HG03521 (cell line): ENCODE measurements around the gene SBNO2.

Source experiments
- ATAC-seq: cut with Tn5 transposase; IDR thresholded peaks from one replicate; pipeline ENCODE4 v1.9.1; 2021; ENCODE audit warnings: mild to moderate bottlenecking, moderate library complexity; ENCODE audit not compliant: unreplicated experiment

The SBNO2 gene

DNA sequence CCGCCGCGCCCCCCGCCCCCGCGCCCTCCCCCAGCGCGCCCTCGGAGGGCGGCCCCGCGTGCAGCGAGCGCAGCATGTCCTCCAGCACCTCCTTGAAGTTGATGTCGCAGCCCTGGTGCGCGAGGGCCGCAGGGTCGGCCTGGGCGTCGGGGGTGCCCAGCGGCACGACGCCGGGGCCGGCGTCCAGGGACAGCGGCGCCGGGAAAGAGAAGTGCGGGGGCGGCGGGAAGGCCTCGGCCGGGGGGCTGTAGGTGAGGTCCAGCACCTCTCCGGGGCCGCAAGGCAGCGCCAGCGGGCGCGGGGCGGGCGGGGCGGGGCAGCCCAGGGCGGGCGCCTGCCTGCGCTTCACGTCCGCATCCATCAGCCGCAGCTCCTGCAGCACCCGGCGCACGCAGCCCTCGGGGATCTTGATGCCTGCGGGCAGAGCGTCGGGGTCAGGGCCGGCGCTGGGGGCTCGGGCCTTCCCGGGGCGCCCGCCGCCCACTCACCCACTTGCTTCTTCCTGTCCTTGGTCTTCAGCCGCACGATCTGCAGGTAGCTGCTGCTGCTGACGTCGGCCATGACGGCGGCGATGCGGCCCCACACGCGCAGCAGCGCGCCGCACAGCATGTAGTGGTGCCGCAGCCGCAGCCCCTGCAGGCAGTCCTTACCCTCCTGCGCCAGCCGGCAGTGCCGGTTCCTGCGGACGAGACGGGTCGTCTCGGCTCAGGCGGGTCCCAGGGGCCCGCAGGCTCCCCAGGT lies 65.6 kb downstream of the SBNO2 start:
- no peak for ATAC-seq

DNA sequence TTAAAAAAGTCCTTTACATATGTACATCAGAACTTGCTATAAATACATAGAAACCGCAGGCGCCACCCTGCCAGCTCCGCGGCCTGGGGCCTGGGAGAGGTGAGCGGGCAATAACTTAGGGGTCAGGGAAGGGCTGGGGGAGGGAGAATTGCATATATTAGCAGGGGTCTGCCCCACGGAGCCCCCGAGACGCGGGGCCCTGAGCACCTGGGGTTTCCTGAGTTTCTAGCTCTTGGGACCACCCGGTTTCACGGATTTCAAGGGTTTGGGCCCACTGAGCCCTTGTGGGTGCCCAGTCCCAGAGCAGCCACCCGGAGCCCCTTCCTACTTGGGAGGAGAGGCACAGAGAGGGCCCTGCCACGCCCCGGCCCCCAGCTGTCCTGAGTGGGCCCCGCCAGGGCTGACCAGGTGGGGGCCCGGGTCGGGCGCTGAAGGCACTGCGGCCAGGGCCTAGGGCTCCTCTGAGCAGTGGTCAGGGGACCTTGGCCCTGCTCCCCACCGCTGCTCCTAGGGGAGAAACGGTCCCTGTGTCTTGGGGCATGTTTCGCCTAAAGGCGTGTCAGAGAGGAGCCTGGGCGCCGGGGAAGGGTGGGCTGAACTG lies 66.3 kb downstream of the SBNO2 start:
- ATAC-seq, result no peak

DNA sequence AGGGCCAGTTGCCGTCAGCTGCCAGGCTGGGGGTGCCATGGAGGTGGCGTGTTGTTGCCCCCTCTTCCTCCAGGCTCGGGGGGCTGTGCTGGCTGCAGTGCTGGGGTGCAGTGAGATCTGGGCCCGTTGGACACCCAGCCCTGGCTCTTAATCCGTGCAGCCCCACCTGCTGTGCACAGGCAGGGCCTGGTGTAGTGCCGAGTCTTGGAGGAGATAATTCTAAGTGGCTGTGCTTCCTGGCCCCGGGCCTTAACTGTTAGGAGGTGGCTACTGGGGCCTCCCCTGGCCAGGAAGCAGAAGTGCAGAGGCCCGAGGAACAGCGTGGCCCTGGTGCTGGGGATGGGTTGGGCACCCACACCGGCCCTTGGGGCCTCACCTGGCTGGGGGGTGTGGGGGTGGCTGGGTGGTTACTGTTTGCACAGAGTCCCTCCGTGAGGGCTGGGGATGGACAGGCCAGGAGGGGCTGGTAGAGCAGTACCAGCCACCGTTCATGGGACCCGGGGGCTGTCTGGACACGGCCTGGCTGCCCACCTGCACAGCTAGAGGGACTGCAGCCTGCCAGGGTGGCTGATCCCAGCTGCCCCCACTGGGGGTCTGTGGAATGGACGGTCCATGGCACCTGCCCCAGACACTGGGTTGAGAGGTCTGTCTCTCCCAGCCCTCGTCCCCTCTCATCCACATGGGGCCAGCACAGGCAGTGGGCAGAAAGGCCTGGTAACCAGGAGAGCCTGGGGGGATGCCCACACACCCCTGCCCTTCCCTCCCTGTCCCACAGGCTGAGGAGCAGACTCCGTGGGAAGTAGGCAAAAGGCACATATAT lies 67.0 kb downstream of the SBNO2 start:
- no peak for ATAC-seq

DNA sequence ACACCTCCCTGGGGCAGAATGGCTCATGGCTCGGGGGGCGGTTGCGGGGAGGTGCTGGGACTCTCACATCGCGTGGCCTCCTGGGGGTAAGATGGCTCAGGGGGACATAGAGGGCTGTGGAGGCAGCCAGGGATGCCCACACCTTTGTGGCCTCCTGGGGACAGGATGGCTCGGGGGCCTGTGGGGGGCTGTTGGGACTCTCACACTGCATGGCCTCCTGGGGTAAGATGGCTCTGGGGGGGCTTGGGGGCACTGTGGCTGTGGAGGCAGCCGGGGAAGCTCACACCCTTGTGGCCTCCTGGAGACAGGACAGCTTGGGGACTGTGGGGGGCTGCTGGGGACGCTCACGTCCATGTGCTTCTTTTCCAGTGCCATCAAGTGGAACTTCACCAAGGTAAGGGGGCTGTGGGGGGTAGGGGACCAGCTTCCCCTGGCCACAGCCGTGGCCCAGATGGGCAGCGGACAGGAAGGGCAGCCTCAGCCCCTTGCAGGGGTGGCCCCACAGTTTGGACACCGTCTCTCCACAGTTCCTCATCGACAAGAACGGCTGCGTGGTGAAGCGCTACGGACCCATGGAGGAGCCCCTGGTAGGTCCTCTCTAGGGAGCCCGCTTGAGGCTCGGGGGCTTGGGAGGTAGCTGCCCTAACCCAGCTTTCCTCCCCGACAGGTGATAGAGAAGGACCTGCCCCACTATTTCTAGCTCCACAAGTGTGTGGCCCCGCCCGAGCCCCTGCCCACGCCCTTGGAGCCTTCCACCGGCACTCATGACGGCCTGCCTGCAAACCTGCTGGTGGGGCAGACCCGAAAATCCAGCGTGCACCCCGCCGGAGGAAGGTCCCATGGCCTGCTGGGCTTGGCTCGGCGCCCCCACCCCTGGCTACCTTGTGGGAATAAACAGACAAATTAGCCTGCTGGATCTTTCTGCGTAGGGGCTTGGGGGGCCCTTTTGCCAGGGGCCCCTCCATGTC lies 67.9 kb downstream of the SBNO2 start:
- ATAC-seq, result no peak

DNA sequence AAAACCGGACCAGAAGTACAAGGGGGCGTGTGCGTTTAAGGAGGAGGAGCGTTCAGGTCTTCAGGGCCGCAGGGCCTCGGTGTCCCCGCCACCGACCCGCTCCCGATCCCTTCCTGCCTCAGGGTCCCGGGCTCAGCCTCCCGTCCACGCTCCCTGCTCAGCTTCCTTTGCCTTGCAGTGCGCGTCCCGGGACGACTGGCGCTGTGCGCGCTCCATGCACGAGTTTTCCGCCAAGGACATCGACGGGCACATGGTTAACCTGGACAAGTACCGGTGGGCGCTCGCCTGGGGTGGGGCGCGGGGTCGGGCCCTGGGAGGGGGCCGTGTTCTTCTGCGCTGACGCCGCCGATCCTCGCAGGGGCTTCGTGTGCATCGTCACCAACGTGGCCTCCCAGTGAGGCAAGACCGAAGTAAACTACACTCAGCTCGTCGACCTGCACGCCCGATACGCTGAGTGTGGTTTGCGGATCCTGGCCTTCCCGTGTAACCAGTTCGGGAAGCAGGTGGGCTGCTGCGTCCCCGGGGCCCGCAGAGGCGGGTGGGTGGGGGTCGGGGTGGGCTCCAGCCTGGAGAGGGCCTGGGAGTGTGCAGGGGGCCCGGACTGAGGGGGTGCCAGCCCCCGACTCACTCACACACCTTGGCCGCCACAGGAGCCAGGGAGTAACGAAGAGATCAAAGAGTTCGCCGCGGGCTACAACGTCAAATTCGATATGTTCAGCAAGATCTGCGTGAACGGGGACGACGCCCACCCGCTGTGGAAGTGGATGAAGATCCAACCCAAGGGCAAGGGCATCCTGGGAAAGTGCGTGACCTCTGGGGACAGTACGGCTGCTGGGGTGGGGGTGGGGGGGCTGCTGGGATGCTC lies 68.8 kb downstream of the SBNO2 start:
- no peak for ATAC-seq

DNA sequence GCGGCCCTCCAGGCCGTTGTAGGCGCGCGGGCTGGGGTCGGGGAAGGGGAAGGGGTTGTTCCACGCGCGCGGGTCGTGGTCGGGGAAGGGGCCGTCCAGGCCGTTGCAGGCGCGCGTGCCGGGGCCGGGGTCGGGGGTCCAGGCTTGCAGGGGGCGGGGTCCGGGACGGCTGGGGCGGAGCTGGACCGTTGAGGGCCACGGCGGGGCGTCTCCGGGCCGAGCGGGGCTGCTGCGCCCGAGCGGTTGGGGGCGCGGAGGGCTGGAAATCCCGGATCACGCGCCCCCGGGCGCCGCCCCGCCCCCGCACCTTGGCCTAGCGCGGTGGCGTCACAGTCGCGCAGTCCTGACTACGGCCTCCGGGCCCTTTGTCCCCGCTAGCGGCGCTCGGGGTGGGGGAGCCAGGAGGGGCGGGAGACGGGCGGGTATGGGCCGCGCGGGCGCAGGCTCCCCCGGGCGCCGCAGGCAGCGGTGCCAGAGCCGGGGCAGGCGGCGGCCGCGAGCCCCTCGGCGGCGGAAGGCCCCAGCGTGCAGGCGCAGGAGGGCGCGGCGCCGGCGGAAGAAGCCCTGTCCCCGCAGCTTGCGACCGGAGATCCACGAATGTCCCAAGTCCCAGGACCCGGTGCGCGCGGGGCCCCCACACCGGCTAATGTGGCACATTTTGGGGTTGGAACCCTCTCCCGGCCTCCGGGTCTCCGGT lies 69.6 kb downstream of the SBNO2 start:
- peak; percentile 37 for ATAC-seq

DNA sequence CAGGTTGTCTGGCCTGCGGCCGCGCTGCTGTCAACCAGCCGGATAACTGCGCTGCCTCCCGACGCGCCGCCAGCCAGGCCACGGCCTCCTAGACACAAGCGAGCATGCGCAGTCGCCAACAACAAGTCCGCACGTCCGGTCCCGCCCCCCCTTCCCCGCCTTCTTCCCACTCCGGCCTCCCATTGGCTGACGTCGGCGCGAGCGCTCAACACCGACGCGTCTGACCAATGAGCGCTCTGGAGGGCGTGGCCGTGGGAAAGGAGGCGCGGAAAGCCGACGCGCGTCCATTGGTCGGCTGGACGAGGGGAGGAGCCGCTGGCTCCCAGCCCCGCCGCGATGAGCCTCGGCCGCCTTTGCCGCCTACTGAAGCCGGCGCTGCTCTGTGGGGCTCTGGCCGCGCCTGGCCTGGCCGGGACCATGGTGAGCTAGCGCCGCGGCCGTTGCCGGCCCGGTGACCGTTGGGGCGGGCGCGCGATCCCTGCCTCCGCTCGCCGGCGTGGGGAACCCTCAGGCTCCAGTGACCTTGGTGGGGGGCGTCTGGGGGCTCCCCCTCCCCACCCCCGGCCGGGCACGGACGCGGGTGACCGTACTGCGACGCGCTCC lies 70.3 kb downstream of the SBNO2 start, which contains the start of gene GPX4:
GPX4 (plus strand) TSS at position 287 of the 603 bp plus-strand sequence; CDS start at position 337, 50 bp downstream.
- peak; percentile 68 for ATAC-seq

DNA sequence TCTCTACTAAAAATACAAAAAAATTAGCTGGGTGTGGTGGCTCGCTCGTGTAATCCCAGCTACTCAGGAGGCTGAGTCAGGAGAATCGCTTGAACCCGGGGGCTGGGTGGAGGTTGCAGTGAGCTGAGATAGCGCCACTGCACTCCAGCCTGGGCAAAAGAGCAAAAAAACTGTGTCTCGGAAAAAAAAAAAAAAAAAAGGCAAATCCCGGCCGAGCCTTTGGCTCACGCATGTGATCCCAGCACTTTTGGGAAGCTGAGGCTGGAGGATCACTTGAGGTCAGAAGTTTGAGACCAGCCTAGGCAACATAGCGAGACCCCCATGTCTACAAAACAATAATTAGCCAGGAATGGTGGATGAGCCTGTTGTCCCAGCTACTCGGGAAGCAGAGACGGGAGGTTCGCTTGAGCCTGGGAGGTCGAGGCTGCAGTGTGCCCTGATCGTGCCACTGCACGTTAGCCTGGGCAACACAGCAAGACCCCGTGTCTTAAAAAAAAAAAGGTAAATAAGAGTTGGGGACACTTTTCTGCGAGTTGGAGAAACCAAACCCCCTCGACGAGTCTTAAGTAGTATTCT lies 70.8 kb downstream of the SBNO2 start:
- ATAC-seq, result peak; percentile 2

DNA sequence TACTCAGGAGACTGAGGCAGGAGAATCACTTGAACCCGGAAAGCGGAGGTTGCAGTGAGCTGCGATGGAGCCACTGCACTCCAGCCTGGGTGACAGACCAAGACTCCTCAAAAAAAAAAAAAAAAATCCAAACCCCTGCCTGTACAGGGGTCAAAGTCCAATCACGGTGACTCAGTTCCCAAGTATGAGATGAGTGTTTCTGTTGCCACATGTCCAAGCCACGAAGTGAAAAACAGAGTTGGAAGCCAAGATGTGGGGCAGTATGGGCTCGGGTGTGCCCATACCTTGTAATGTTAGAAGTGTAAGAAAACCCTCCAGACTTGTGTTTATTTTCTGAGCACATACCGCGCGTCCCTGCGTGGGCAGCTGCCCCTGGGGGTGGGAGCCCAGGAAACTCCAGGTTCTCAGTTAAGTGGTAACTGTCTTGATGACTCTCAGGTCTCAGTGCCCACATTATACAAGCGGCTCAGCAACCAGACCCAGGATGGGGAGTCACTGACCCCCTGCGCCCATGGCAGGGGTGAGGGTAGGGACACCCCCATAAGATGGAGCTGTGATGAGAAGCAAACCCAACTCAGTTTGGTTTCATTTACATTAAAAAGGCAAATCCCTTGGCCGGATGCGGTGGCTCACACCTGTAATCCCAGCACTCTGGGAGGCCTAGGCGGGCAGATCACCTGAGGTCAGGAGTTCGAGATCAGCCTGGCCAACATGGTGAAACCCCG lies 71.5 kb downstream of the SBNO2 start:
- no peak for ATAC-seq

DNA sequence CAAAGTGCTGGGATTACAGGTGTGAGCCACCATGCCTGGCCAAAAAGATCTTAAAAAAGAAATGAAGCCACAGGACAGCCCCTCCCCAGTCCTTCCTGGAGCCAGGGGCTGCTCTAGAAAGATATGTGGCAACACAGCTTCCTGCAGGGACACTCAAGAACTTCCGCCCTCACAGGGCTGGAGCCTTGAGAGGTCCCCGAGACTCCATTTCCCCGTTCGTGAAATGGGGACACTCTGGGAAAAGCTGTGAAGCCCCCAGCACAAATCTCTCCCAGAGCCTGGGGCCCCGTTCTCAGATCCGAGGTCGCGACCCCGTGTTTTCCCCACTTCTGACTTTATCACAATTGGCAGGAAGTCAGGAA lies 72.8 kb downstream of the SBNO2 start:
- ATAC-seq, result no peak

DNA sequence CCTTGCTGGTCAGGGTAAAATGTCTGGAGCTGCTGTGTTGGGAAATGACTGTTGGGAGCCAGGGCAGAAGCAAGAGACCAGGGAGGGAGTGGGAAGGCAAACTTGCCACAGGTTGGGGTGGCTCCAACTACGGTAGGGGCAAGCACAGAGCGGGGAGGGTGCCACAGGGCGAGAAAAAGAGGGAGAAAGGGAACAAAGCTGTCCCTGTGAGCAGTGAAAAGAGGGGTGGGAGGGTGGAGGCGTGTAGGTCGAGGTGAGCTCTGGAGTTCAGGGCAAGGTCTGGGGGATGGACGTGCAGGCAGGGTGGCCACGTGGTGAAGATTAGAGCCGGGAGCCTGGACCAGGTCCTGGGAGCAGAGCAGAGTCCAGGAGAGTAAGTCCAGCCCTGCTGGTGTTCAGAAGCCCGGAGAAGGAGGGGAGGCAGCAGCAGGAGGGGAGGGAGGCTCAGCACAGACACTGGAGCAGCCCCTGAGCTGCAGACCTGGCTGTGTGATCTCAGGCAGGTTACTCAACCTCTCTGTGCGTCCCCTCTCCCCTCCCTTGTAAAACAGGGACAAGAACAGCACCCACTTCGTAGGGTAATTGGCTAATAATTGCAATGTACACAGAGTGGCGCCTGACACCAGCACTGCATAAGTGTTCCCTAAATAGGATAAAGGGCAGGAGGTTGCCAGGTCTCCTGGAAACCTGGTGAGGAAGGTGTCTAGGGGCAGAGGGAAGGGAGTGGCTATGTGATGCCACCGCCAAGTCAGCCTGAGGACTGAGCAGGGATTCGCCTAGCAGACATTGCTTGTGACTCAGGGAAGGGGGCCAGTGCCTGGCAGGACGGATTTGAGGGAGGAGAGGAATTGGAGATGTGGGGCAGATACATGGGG lies 75.7 kb downstream of the SBNO2 start:
- ATAC-seq, result no peak

DNA sequence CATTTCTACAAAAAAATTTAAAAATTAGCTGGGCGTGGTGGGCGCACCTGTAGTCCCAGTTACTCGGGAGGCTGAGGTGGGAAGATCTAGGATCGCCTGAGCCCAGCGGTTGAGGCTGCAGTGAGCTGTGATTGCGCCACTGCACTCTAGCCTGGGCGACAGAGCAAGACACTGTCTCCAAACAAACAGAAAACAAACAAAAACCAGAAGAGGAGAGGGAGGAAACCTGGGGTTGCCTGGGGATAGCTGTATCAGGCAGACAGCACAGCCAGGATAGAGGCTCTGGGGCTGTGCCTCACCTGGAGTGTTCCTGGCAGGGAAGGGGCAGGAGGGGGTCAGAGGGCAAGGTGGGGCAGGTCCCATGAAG lies 76.3 kb downstream of the SBNO2 start:
- ATAC-seq, result no peak

DNA sequence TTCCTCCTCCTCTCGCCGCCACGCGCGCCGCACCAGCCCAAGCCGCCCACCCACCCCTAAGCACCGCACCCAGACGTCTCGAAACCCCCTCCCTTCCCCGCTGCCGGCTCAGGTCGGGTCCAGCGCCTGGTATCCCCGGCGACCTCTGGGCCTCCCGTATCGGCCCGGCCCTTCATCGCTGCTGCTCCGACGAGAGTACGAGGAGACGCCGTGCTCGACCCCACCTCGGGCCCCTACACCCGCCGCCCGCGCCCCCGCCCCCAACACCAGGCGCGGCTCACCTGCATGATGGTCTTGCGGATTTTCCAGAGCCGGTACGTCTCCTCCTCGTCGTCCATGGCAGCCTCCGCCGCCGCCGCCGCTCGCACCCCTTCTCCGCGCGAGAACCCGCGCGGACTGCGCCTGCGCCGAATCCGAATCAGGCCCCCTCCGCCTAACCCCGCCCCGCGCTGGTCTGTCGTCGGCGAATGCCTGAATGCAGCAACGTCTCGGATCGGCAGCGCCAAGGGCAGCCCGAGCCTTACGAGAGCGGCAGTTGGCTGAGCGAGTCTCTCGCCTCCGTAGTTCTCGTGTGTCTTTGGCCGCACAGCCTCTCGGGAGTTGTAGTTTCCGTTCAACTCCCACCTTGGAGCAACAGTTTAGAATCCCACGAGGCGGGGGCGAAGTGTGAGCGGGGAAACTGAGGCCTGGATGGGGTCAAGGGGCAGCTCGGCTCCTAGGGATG lies 78.9 kb downstream of the SBNO2 start, which contains the start of gene POLR2E:
POLR2E (minus strand) TSS at position 398 of the 724 bp plus-strand sequence; CDS start at position 338, 60 bp downstream.
- peak; percentile 89 for ATAC-seq

DNA sequence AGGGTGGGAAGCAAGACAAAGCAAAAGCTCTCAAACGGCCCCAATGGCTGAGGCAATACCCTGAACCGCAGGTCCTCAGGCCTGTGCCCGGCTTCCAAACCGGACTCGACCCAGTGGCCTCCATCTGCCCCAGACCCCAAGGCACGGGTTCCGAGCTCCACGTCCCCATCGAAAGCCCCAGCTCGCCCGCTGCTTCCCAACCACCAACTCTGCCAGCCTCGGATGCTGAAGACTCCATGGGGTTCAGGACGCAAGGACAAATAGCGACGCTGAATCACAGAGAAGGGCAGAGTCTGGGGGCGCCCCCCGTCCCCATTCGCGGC lies 79.5 kb downstream of the SBNO2 start:
- ATAC-seq, result no peak

DNA sequence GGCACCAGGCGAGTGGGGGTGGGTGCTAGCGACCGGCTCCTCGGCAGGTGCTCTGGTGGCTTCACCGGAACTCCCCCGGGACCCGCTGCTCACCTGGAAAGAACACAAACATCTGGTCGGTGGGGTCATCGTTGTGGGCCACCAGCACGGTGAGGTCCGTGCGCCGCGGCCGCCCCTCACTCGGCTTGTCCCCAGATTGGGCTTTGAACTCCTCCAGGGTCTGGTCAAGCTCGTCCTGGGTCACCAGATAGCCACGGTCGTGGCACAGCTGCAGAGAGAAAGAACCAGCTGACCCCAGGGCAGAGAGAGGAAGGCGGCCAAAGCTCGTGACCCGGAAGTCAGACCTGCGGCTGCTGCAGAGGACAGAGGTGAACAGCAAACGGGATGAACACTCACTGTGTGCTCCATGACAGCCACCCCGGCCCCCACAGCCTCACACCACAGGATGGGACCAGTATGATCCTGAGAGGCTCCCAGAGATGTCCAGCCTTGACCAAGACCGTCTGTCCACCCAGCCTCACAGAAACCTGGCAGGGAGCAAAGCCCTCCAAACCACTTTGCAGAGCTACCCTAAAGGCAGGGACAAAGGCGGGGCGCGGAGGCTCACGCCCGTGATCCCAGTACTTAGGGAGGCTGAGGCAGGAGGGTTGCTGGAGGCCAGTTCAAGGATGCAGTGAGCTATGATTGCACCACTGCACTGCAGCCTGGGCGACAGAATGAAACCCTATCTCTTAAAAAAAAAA lies 80.1 kb downstream of the SBNO2 start:
- no peak for ATAC-seq
